H9 (cell line): ENCODE results near the gene PRKCB. TPM values are rescaled to one million over a fixed set of nuclear protein-coding genes. Genes with fewer than 3 reads are reported as not detected.
A peak's percentile ranks its signal among the peaks of the same experiment; 100 is the strongest.
"Not testable (repeated sequence)": the region's sequence is repeated elsewhere in the genome, so short reads cannot be mapped to it uniquely, and the experiment has no call there.

ENCODE experiments used
- DNase-seq: peaks from one replicate; pipeline ENCODE4 v3.0.0-alpha.2; 2017
- H2AFZ ChIP-seq: one replicate; pipeline ENCODE4 v1.6.1; 2013; ENCODE audit warnings: mild to moderate bottlenecking, low read length, control low read depth, moderate library complexity
- H2AK5ac ChIP-seq: 2 replicates; pipeline ENCODE4 v1.6.1; 2013; ENCODE audit warnings: low read length, control low read depth, mixed read lengths; ENCODE audit not compliant: insufficient read length
- H2BK120ac ChIP-seq: one replicate; pipeline ENCODE4 v1.6.1; 2013; ENCODE audit warnings: low read depth, mild to moderate bottlenecking, low read length, control low read depth, inconsistent platforms; ENCODE audit not compliant: poor library complexity, severe bottlenecking
- H2BK12ac ChIP-seq: 2 replicates; pipeline ENCODE4 v1.6.1; 2013; ENCODE audit warnings: low read length, control low read depth, mixed read lengths, low read depth; ENCODE audit not compliant: insufficient read length
- H2BK15ac ChIP-seq: 2 replicates; pipeline ENCODE4 v1.6.1; 2013; ENCODE audit warnings: low read depth, low read length, control low read depth
- H2BK20ac ChIP-seq: one replicate; pipeline ENCODE4 v1.6.1; 2013; ENCODE audit warnings: low read depth, mild to moderate bottlenecking, low read length, control low read depth, inconsistent platforms; ENCODE audit not compliant: poor library complexity, severe bottlenecking
- H2BK5ac ChIP-seq: 2 replicates; pipeline ENCODE4 v1.6.1; 2013; ENCODE audit warnings: low read length, control low read depth, mixed read lengths; ENCODE audit not compliant: insufficient read length
- H3K14ac ChIP-seq: 2 replicates; pipeline ENCODE4 v1.6.1; 2013; ENCODE audit warnings: low read length, control low read depth; ENCODE audit not compliant: insufficient read depth
- H3K18ac ChIP-seq: 2 replicates; pipeline ENCODE4 v1.6.1; 2013; ENCODE audit warnings: low read depth, mild to moderate bottlenecking, mixed read lengths, low read length, control low read depth; ENCODE audit not compliant: insufficient read length
- H3K23ac ChIP-seq: 2 replicates; pipeline ENCODE4 v1.6.1; 2013; ENCODE audit warnings: low read length, control low read depth, mixed read lengths, low read depth; ENCODE audit not compliant: insufficient read length
- H3K23me2 ChIP-seq: 2 replicates; pipeline ENCODE4 v1.6.1; 2013; ENCODE audit warnings: low read depth, mild to moderate bottlenecking, mixed read lengths, low read length, control low read depth; ENCODE audit not compliant: insufficient read length, poor library complexity, severe bottlenecking
- H3K27ac ChIP-seq: 2 replicates; pipeline ENCODE4 v1.5.1; 2013; ENCODE audit warnings: low read length, control low read depth, mixed read lengths, low read depth; ENCODE audit not compliant: insufficient read length
- H3K27me3 ChIP-seq: 2 replicates; pipeline ENCODE4 v1.6.1; 2013; ENCODE audit warnings: low read length, control low read depth, inconsistent platforms; ENCODE audit not compliant: insufficient read depth
- H3K4ac ChIP-seq: 2 replicates; pipeline ENCODE4 v1.6.1; 2013; ENCODE audit warnings: low read depth, mild to moderate bottlenecking, control low read depth, inconsistent platforms, low read length, moderate library complexity
- H3K4me1 ChIP-seq: 2 replicates; pipeline ENCODE4 v1.6.1; 2013; ENCODE audit warnings: low read length, control low read depth, inconsistent platforms; ENCODE audit not compliant: insufficient read depth
- H3K4me2 ChIP-seq: 2 replicates; pipeline ENCODE4 v1.6.1; 2013; ENCODE audit warnings: low read length, control low read depth, mixed read lengths; ENCODE audit not compliant: insufficient read length, insufficient read depth
- H3K56ac ChIP-seq: 2 replicates; pipeline ENCODE4 v1.6.1; 2013; ENCODE audit warnings: low read depth, mild to moderate bottlenecking, mixed read lengths, low read length, control low read depth; ENCODE audit not compliant: insufficient read length
- H3K79me1 ChIP-seq: 2 replicates; pipeline ENCODE4 v1.6.1; 2013; ENCODE audit warnings: low read depth, mild to moderate bottlenecking, moderate library complexity, low read length, control low read depth, inconsistent platforms; ENCODE audit not compliant: insufficient read depth, poor library complexity, severe bottlenecking
- H3K79me2 ChIP-seq: 2 replicates; pipeline ENCODE4 v1.6.1; 2013; ENCODE audit warnings: low read length, control low read depth, inconsistent platforms; ENCODE audit not compliant: insufficient read depth
- H3K9ac ChIP-seq: 2 replicates; pipeline ENCODE4 v1.6.1; 2013; ENCODE audit warnings: low read length, control low read depth, mixed read lengths; ENCODE audit not compliant: insufficient read length; ENCODE audit errors: extremely low read depth
- H3K9me3 ChIP-seq: one replicate; pipeline ENCODE4 v1.6.1; 2013; ENCODE audit warnings: low read depth, low read length, inconsistent platforms; ENCODE audit not compliant: control insufficient read depth
- H3T11ph ChIP-seq: one replicate; pipeline ENCODE4 v1.6.1; 2013; ENCODE audit warnings: mild to moderate bottlenecking, low read length, control low read depth, inconsistent platforms
- H4K20me1 ChIP-seq: one replicate; pipeline ENCODE4 v1.6.1; 2013; ENCODE audit not compliant: control insufficient read depth, insufficient read length, insufficient read depth
- H4K5ac ChIP-seq: 2 replicates; pipeline ENCODE4 v1.6.1; 2013; ENCODE audit warnings: low read depth, mild to moderate bottlenecking, mixed read lengths, low read length, control low read depth; ENCODE audit not compliant: insufficient read length
- H4K8ac ChIP-seq: replicated peaks from 2 replicates; pipeline ENCODE4 v1.6.1; 2013; ENCODE audit warnings: low read length, control low read depth, mixed read lengths, low read depth; ENCODE audit not compliant: insufficient read length
- H4K91ac ChIP-seq: 2 replicates; pipeline ENCODE4 v1.6.1; 2013; ENCODE audit warnings: low read depth, mild to moderate bottlenecking, moderate library complexity, mixed read lengths, low read length, control low read depth; ENCODE audit not compliant: insufficient read length
- H3K27ac Mint-ChIP-seq, 3 experiments: 2 replicates in 2 of 3; 3 replicates in 1 of 3; pipeline ENCODE4 v1.8.0; 2020 to 2021; ENCODE audit warnings: mixed read lengths in 3 of 3, mild to moderate bottlenecking in 1 of 3, moderate library complexity in 1 of 3
- H3K27me3 Mint-ChIP-seq: 2 replicates; pipeline ENCODE4 v1.8.0; 2021; ENCODE audit warnings: low read depth, mild to moderate bottlenecking, moderate library complexity, mixed read lengths
- H3K36me3 Mint-ChIP-seq, 3 experiments: 2 replicates in 2 of 3; 3 replicates in 1 of 3; pipeline ENCODE4 v1.8.0; 2020 to 2021; ENCODE audit warnings: low read depth in 3 of 3, mixed read lengths in 3 of 3; ENCODE audit not compliant: insufficient read depth in 1 of 3
- H3K4me1 Mint-ChIP-seq, 2 experiments: 2 replicates each; pipeline ENCODE4 v1.8.0; 2020; ENCODE audit warnings: mixed read lengths in 2 of 2
- H3K4me3 Mint-ChIP-seq, 2 experiments: 2 replicates in 1 of 2; 3 replicates in 1 of 2; pipeline ENCODE4 v1.8.0; 2020 to 2021; ENCODE audit warnings: mild to moderate bottlenecking in 2 of 2, mixed read lengths in 2 of 2, moderate library complexity in 1 of 2
- H3K9me3 Mint-ChIP-seq, 2 experiments: 2 replicates in 1 of 2; 3 replicates in 1 of 2; pipeline ENCODE4 v1.8.0; 2020; ENCODE audit warnings: mild to moderate bottlenecking in 2 of 2, mixed read lengths in 2 of 2, moderate library complexity in 1 of 2
- WGBS: extraction: QIAGEN DNeasy Blood & Tissue Kit; methylation state at CpG from one replicate; pipeline ENCODE4 v1.1.7; 2013; ENCODE audit warnings: missing lambda C conversion rate, low lambda C conversion rate, mixed read lengths; ENCODE audit not compliant: insufficient read length; ENCODE audit errors: extremely low coverage; 5-methylcytosine and 5-hydroxymethylcytosine counted together
- total RNA-seq: library from RNA; stranded (reverse); gene quantifications from 2 replicates; pipeline ENCODE4 v1.2.1, GENCODE V29; 2021
- TF ChIP-seq, protein P1 (sequence below): fragments of 200-600 bp; sonication (generic); conservative IDR thresholded peaks from 3 replicates; pipeline ENCODE4 v1.8.0; 2021; ENCODE audit warnings: antibody characterized with exemption, mild to moderate bottlenecking

Gene PRKCB
- total RNA-seq, 1 experiment from 2014 or later = 7.0 TPM

DNA sequence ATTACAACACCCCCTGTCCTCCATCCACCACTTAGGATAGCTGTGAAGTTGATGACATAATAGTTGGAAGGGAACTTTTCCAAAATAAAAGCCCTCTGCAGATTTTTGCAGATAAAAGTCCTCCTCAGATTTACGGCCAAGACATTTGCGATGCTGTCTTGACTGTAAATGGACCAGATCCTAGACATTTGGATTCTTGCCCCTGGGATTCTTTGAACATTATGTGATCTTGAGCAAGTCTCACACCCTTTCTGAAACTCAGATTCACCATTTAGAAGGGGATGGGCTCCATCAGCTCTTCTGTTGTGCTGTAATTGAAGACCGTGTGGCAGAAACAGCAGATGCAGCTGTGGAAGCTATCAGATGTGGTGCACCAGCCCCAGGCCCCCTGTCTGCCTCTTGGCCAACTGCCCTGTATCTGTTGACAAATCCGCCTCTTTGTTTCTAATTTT, 266.5 kb downstream of the PRKCB start:
- Histone ChIP-seq H4K5ac (no peak overlapping the region), H3K27ac (no peak overlapping the region), H2AK5ac (no peak overlapping the region), H3K79me2 (no peaks in the 10 kb centered on the region), H4K91ac (no peak overlapping the region), H3K9me3 (no peaks in the 10 kb centered on the region), H3K56ac (no peak overlapping the region), H3T11ph (no peak overlapping the region), H3K14ac (no peak overlapping the region), H3K23me2 (no peaks in the 10 kb centered on the region), H4K8ac (no peak overlapping the region), H2BK5ac (no peak overlapping the region), H3K79me1 (no peaks in the 10 kb centered on the region), H3K9ac (no peak overlapping the region), H3K4me1 (peaks cover 4% of the 10 kb centered on the region; the same call in 1 of the 2 replicates), H2BK15ac (no peak overlapping the region), H2BK20ac (no peak overlapping the region), H2BK120ac (no peak overlapping the region), H4K20me1 (no peaks in the 10 kb centered on the region), H3K23ac (no peak overlapping the region), H3K4ac (no peak overlapping the region), H3K4me2 (no peak overlapping the region), H2BK12ac (no peak overlapping the region), H2AFZ (no peak overlapping the region), H3K27me3 (no peaks in the 10 kb centered on the region), H3K18ac (no peak overlapping the region)
- Mint-ChIP-seq H3K4me3 (no peak overlapping the region), H3K27ac (peak overlapping the region in 2 of 3 experiments; percentile 33 to 76; a peak in 2 of 7 replicates), H3K27me3 (no peaks in the 10 kb centered on the region), H3K9me3 (peaks cover 3 to 6% of the 10 kb centered on the region in 2 experiments; a peak in 2 of 5 replicates), H3K36me3 (peaks cover 0 to 14% (median 0%) of the 10 kb centered on the region in 3 experiments; a peak in 3 of 7 replicates), H3K4me1 (peaks cover 56% of the 10 kb centered on the region in 2 experiments)
- TF ChIP-seq, protein P1, sequence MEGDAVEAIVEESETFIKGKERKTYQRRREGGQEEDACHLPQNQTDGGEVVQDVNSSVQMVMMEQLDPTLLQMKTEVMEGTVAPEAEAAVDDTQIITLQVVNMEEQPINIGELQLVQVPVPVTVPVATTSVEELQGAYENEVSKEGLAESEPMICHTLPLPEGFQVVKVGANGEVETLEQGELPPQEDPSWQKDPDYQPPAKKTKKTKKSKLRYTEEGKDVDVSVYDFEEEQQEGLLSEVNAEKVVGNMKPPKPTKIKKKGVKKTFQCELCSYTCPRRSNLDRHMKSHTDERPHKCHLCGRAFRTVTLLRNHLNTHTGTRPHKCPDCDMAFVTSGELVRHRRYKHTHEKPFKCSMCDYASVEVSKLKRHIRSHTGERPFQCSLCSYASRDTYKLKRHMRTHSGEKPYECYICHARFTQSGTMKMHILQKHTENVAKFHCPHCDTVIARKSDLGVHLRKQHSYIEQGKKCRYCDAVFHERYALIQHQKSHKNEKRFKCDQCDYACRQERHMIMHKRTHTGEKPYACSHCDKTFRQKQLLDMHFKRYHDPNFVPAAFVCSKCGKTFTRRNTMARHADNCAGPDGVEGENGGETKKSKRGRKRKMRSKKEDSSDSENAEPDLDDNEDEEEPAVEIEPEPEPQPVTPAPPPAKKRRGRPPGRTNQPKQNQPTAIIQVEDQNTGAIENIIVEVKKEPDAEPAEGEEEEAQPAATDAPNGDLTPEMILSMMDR = peak; percentile 38; the same call in 2 of the 3 replicates
- no peak for DNase-seq
- no CpG with 5 or more reads among the region's 4 CpGs for WGBS

DNA sequence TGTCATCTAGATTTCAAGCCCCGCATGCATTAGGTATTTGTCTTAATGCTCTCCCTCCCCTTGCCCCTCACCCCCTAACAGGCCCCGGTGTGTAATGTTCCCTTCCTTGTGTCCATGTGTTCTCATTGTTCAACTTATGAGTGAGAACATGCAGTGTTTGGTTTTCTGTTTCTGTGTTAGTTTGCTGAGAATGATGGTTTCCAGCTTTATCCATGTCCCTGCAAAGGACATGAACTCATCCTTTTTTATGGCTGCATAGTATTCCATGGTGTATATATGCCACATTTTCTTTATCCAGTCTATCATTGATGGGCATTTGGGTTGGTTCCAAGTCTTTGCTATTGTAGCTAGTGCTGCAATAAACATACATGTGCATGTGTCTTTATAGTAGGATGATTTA, 269.7 kb downstream of the PRKCB start:
- not testable (repeated sequence) for H3K23me2 ChIP-seq, H4K91ac ChIP-seq, H2BK20ac ChIP-seq, H3K18ac ChIP-seq, H3K4me3 Mint-ChIP-seq, H3K4me1 ChIP-seq, H2BK5ac ChIP-seq, H3K9ac ChIP-seq, H3K4me2 ChIP-seq, H3K27ac ChIP-seq, H4K8ac ChIP-seq, H3K14ac ChIP-seq, H3K56ac ChIP-seq, H2BK15ac ChIP-seq, H4K5ac ChIP-seq, H3K9me3 ChIP-seq, H3T11ph ChIP-seq, H2AK5ac ChIP-seq, H4K20me1 ChIP-seq, H3K79me1 ChIP-seq, H3K27ac Mint-ChIP-seq, H2BK120ac ChIP-seq, H2BK12ac ChIP-seq, H2AFZ ChIP-seq, H3K27me3 ChIP-seq, H3K36me3 Mint-ChIP-seq, H3K27me3 Mint-ChIP-seq, H3K79me2 ChIP-seq, H3K4ac ChIP-seq, H3K23ac ChIP-seq, H3K9me3 Mint-ChIP-seq, DNase-seq
- peaks cover 30 to 31% of the 10 kb centered on the region in 2 experiments for H3K4me1 Mint-ChIP-seq
- no CpG with 5 or more reads among the region's 2 CpGs for WGBS
